HG03280 (cell line): ENCODE data around the gene ADAMTS17.

Experiments used
- ATAC-seq: cut with Tn5 transposase; IDR thresholded peaks from one replicate; pipeline ENCODE4 v1.9.1; 2021; ENCODE audit warnings: mild to moderate bottlenecking, moderate library complexity; ENCODE audit not compliant: unreplicated experiment

The ADAMTS17 gene

DNA sequence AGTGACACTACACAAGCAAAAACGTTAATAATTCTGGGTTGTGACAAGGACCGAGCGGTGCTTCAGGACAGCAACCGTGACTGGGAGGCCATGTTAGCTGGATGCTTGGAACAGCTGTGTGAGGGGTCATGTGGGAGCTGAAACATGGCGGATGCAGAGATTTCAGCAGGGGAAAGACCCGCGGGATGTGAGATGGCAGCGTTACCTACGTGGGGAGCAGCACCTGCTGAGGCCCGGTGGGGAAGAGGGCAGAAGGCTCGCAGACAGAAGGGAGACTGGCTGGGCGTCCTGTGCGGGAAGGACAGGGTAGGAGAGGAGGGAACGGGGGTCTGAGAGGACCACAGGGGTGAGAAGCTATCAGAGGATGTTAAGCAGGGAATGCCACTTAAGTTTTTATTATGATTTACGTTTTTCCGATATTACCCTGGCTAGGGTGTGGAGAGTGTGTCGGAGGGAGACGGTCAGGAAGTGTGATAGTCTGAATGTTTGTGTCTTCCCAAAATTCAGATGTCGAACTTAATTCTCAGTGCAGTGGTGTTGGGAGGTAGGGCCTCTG lies 379.7 kb downstream of the ADAMTS17 start:
- ATAC-seq: no peak

DNA sequence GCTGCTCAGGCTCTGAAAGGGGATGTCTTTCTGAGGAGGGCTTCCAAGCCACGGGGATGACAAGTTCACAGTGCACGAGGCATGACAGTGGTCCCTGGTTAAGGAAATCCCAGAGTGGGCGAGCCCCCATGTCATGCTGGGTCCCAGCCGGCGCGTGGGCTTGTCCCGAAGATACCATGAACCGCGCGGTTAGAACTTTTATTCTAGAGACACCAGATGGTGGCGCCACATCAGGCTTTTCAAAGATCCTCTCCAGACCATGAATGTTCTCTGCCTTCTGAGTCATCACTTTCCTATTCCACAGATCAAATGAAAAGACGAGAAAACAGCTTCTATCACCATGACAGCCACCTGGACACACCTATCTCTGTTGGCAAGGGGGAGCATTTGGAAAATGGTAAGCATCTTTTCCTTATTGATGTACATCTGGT lies 380.7 kb downstream of the ADAMTS17 start:
- ATAC-seq: no peak

DNA sequence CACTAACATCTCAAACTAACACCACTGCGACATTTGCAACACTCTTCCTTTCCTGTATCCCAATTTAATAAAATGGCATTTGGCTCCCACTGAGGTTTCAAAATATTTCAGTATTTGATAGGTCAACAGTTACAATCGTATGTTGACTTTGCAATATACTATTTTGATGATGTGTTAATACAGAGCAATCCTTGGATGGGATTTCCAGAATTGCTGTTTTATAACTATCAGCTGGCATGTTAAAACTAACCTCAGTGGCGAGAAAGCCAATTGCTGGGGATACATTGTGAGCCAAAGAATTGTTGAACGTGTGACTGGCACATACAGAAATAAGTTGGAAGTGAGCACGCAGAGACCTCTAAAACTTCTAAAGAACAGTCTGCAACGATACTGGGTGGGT lies 382.4 kb downstream of the ADAMTS17 start:
- no peak for ATAC-seq

DNA sequence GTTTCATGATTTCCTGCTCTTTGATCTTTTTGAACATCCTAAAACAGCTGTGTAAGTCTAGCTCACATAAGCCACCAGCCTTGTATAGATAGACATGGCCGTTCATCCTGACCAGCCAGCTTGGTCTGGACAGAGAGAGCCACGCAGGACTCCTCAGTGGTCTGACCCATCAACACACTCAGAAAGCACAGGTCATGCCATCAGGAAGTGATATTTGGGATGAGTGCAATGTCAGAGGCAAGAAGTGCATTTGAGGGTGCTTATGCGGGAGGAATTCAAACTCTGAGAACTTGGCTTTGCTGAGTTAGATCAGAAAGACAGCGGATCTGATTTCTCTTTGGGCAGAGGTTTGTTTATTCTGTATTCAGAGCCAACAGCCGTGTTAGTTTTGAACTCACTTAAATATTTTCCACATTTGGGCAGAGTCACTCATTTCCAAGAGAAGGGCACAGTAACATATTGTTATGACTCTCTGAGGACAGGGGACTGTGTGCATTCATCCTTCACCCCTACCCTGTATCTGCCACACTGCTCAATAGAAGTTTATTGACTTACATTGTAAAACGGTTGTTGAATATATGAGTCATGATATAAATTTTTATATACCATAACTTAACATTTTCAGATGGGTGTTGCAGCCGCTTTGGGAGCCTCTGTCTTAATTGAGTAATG lies 383.2 kb downstream of the ADAMTS17 start:
- ATAC-seq: no peak

DNA sequence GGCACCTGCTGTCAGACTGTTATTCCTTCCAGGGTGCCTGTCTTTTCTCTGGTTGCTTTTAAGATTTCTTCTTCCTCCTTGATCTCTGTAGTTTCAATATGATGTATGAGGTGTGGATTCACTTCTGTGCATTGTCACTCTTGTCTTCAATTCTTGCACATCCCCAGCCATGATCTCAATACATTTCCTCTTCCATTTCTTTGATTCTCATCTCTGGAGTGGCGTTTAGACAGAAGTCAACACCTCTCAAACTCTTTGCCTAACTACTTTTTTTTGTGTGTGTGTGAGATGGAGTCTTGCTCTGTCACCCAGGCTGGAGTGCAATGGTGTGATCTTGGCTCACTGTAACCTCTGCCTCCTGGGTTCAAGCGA lies 384.1 kb downstream of the ADAMTS17 start:
- ATAC-seq: no peak

DNA sequence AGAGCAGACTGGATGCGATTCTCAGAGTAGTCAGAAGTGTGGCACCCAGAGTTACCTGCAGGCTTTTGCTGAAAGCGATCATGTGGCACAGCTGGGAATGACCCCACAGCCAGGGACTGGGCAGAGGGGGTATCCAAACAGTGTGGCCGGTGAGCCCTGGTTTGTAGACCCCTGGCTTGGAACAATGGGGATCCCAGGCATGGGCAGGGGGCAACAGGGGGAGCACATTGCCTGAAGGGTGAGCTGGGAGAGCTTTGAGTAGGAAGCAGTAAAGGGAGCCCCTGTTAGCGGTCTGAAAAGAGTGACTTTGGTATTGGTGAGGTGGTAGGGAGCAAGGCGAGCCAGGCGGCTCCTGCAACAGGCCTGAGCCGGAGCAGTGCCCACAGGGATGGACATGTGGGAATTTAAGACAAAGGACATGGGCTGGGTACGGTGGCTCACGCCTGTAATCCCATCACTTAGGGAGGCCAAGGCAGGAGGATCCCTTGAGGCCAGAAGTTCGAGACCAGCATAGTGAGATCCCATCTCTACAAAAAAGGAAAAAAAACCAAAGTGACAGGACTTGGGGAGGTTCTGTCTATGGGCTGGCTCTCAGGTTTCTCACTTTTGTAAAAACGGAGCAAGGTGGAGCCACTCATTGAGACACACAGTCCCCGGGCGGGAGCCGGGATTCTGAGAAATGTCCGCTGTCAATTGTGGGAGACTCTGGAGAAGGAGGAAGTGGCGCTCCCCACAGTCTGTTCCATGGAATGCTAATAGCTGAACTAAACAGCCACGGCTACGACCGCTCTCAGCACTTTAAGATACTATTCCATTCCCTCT lies 384.7 kb downstream of the ADAMTS17 start:
- ATAC-seq: no peak

DNA sequence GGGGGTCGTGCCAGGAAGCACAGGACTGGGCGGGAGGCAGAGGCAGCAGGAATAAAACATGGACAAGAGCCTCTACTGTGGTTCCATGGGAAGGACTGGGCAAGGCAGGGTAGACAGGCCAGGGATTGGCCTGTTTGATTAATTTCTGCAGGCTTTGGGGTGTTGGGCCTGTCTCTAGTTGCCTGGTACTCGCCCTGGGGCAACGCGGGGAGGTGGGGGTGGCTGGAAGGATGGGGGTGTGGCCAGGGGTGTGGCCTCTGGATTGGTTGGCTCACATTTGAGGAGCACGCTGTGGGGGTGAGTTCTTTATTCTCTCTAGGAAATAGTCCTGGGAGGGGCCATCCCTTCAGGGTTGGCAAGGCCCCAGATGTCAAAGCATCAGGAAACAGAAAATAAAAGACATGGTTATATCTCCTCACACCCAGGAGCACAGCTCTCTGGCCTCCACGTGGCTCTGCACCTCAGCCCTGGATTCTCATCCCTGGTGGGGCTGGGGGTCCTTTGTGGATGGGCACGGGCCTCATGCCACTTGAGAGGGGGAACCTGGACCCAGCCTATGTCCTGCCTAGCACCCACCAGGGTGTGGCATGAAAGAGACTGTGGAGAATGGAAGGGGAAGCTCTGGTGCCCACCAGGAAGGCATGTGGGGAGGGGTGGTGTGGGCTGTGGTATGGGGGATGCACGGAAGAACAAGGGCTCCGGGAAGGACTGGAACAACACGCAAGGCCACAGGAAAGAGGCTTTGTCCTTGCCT lies 385.6 kb downstream of the ADAMTS17 start:
- ATAC-seq: no peak

DNA sequence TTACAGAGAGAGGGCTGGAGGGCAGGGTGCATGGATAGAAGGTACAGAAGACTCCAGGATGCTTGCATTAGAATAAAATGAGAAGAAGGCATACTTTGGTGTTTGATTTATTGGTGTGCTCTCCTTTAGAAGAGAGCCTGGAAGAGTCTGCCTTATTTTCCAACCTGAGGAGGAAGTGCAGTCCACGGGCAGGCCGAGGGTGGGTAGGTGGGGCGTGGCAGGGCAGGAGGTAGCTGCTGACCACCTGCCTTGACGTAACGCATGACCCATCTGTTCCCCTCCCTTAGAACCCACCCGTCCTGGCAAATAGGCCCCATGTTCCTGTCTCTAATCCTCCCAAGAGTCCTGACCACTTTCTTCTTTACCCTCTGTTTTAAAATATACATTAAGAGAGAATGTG lies 386.2 kb downstream of the ADAMTS17 start:
- ATAC-seq: no peak

DNA sequence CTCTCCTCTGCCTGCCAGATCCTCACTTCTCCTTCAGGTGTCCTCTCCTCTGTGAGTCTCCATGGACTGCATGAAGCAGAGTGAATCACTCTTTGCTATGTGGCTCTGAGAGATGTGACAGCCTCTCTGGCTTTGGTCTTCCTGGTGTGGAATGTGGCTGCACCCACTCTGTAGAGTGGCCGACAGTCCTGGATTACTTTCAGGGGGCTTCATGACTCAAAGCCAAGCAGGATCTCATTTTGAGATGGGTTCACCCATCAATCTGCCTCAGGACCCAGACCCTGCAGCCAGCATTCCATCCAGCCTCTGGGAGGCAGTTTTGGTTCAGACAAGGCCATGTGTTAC lies 386.6 kb downstream of the ADAMTS17 start:
- no peak for ATAC-seq

DNA sequence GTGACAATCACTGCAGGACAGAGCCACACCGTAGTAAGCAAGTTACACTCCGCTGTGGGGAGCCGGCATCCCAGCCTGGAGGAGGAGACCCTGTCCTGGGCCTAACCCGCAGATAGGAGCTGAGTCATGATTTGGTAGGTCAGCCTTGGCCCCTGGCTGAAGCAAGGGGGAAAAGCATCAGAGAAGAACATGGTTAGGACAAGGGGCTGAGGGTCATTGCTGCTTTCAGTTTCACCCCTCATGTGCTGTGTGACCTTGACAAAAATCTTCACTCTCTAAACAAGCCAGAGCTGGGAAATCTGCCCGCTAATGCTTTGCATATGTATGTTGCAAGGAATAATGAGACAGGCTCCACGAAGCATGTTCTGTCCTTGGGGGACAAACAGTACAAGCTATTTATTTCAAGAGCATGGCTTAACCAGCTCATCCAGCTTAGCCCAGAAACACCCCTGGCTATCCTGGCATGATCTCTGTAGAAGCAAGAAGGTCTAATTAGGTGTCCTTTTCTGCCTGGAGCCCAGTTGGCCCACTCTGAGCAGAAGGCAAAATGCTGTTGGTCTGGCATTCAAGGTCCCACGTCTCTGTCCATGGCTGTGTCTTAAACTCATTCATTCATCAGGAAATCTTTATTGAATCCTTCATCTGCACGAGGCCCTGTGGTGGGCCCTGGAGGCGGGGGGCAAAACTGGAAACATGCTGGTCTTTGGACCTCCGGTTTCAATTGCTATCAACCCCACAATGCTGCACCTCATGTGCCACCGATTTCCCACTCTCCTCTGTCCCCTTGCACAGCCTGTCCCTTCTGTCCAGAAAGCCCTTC lies 387.2 kb downstream of the ADAMTS17 start:
- ATAC-seq: no peak

DNA sequence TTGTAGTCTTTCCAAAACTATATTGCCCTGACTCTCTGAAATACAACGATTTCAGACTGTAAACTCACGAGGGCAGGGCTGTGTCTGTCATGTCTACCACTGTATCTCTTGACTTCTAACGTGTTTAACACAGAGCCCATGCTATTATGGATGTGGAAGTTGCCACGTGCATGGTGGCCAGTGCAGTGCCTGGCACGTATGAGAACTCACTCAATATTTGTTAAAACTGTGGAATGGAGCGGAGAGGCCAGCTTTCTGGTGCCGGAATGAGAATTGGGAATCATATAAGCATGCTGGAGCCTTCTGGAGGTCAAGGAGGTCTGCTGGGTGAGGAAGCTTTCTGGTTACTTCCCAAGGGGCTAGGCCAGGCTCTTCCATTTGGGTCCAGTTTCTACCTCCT lies 387.9 kb downstream of the ADAMTS17 start:
- ATAC-seq: no peak

DNA sequence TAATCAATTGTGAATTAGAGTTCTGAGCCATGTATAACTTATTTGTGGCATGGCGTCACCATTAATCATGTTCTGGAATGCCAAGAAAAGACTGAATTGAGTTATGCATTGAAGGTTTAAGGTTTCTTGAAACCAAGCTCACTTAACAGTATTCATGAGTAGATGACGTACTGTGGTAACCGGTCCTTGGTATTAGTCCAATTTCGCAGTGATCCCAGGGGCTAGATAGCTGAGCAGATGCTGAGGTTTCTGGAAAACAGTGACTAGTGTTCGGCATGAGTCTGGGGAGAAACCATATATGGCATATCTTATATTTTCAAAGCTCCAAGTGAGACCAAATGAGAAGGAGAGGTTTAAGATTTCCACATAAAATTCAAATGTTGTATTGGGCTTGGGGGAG lies 390.3 kb downstream of the ADAMTS17 start:
- no peak for ATAC-seq

DNA sequence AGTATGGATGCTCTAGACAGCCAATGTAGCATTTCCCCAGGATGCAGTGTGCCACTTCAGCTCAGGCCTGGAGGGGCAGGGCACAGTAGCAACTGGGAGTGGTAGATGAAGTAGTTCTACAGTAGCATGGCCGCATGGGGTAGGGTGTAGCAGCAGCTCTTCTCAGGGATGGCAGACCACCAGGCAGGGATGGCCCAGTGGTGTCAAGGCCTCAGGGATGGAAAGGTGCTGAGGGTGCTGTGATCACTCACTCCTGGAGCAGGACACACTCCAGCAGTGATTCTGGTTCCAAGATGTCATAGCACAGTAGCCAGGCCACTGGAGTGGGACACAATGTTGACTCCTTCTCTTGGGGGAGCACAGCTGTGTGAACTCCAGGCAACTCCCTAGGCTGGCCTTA lies 397.6 kb downstream of the ADAMTS17 start:
- no peak for ATAC-seq

DNA sequence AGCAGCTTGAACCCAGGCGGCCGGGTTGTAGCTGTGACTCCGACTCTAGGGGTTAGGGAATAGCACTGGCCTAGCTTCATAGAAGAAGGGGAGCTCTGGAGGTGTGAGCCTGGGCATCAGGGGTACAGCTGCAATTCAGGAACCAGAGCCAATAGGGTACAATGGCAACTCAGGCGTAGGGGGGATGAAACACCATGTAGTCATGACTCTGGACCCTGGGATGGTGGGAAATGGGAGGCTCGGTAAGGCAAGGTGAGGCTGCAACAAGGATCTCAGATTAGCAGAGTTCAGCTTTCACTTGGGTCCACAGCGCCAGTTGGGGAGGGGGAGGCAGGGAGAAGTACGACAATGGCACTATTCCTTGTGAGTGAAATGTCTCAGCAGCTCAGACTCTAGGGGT lies 398.3 kb downstream of the ADAMTS17 start:
- ATAC-seq: no peak

DNA sequence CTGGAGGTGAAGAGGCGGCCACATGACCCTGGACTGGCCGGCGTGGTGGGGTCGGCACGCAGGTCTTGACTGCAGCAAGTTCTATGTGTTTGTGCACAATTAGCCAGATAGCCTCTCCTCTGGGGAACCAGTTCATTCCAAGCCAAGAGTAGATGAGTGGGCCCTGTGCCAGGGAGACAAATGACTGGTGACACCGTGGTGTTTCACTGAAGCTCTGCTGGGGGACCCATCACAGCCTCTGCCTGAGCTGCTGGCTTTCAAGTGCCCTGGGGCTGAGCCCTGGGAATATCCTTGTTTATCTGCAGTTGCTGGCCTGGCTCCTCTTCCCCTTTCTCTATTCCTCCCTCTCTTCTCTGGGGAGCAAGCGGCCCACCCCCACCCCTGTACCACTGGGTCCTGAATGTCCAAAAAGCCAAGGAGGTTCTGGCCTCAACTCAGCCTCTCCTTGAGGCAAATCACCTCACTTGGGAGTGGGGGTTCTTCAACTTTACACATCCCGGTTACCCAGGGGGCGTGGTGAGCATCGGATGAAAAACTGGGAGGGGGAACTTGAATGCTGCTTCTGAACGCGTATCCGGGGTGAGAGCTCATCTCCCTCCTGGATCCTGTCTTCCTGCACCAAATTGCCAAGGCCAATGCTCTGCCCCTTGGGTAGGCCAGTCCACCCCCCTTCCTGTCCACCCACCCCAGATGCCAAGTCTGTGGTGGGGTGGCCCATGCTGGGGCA lies 408.9 kb downstream of the ADAMTS17 start:
- no peak for ATAC-seq

DNA sequence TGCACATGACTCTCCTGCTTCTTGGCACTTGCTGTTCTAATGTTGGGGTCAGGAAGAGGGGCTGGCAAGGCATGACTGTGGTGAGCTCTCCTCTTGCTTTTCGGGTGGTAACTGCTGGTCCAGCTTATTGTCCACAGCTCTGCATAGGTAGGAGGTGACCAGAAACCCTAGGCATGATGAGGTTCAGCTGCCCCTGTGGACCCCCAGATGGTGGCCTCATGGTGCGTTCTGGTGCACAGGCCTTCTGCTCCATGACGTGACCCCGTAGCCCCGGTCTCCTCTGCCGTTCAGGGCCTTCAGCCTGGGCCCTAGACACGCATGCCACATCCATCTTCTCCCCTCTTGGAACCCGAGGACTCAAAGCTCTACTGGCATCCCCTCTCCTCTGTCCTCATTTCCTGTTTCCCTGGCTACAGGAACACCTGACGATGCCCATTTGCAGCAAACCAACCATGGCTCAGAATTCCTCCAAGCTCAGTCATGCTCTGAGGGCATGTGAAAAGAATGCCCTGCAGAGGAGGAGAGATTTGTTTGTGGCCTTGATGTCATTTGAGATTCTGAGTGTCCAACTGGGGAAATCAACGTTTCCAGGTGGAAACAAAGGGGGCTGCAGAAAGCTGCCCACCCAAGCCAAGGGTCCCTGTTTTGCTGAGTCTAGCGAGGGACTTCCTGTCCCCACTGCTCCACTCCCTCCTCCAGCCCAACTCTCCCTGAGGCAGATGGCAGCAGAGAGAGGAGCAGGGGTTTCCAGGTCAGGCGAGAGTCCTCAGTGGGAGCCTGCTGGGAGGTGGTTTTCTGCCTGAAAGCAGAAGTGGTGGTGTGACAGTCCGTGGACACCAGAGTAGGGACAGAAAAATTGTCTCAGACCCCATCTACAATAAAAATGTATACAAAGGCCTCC lies 409.8 kb downstream of the ADAMTS17 start:
- no peak for ATAC-seq

DNA sequence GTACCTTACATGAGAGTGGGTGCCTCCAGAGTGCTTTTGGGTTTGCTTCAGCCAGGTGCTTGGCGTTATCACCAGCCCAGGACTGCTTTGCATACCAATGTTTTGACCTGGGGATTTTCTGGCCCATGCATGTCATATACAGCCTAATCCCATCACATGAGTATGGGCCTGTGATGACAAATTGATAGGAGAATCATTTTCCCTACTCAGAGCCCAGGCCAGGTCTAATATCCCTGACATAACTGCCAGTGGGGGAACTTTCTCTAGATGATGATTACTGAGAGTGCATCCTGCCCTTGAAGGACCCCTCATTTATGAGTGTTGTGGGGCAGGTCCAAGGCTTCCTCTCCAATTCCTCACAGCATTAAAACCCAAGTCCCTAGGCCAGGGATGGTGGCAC lies 411.1 kb downstream of the ADAMTS17 start:
- no peak for ATAC-seq

DNA sequence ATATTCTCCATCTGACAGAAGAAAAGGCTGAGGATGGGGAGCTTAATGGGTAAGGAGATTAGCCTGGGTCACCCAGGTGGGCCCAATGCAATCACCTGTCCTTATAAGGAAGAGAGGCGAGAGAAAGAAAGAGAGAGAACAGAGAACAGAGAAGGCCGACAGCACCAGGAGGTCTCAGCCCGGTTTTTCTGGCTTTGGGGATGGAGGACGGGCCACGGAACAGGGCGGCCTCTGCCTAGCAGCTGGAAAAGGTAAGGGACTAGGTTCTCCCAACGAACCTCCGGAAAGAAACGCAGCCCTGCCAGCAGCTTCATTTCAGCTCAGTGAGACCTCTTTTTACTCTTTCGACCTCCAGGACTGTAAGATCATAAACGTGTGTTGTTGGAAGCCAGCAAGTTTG lies 412.5 kb downstream of the ADAMTS17 start:
- no peak for ATAC-seq

DNA sequence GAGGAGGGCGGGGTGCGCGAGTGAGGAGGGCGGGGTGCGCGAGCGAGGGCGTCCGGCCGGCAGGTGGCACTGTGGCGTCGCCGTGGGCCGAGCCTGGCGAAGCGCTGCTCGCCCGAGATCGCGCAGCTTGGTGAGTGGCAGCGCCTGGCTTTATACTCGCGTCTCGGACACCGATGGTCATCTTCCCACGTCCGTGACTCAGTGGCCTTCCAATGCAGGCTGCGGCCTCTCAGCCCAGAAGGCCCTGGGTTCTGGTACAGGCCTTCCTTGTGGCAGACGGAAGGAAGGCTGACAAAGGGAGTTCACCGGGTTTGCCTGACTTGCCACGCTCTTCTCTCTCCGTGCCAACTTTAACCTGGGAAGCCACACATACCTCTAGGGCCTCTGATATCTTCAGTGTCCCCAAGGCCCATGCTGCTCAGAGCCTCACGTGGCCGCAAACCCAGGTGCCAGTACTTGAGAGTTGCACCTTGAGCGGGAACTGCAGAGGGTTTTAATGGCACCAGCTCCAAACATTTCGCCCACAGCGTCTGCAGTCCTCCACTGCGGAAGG lies 413.3 kb downstream of the ADAMTS17 start:
- peak; percentile 88 for ATAC-seq
